ES-I3 (cell line): ENCODE results near the gene LGALS16.
"Not testable (repeated sequence)": the region's sequence is repeated elsewhere in the genome, so short reads cannot be mapped to it uniquely, and the experiment has no call there.

ENCODE experiments used
- H3K36me3 ChIP-seq: 2 replicates; pipeline ENCODE4 v1.6.1; 2013; ENCODE audit warnings: mild to moderate bottlenecking, low read length, control low read depth, moderate library complexity; ENCODE audit not compliant: insufficient read depth
- H3K4me1 ChIP-seq: 2 replicates; pipeline ENCODE4 v1.6.1; 2013; ENCODE audit warnings: mild to moderate bottlenecking, control low read depth, low read length; ENCODE audit not compliant: insufficient read depth
- H3K9ac ChIP-seq: 2 replicates; pipeline ENCODE4 v1.6.1; 2013; ENCODE audit warnings: low read depth, mild to moderate bottlenecking, low read length, moderate library complexity
- H3K9me3 ChIP-seq: 2 replicates; pipeline ENCODE4 v1.6.1; 2013; ENCODE audit warnings: mild to moderate bottlenecking, low read length, moderate library complexity; ENCODE audit not compliant: control insufficient read depth, insufficient read depth

The LGALS16 gene

GRCh38 chr19:39661565-39661964 lies 5.9 kb downstream of the LGALS16 start:
- Histone ChIP-seq H3K4me1 (no peaks in the 10 kb centered on the region), H3K36me3 (no peaks in the 10 kb centered on the region), H3K9ac (no peak overlapping the region), H3K9me3 (no peaks in the 10 kb centered on the region)

GRCh38 chr19:39669860-39670259 lies 14.1 kb downstream of the LGALS16 start:
- H3K9me3 ChIP-seq, H3K9ac ChIP-seq, H3K36me3 ChIP-seq: not testable (repeated sequence)
- peaks cover 13% of the 10 kb centered on the region; the same call in 1 of the 2 replicates for H3K4me1 ChIP-seq

- no peaks in the 10 kb centered on the region for H3K36me3 ChIP-seq
- peaks cover 13% of the 10 kb centered on the region; the same call in 1 of the 2 replicates for H3K4me1 ChIP-seq
- no peaks in the 10 kb centered on the region for H3K9me3 ChIP-seq
- no peak overlapping the region for H3K9ac ChIP-seq
Measured at GRCh38 chr19:39670998-39671397, 15.3 kb downstream of the LGALS16 start.

GRCh38 chr19:39671739-39672363 lies 16.1 kb downstream of the LGALS16 start:
- peaks cover 13% of the 10 kb centered on the region; the same call in 1 of the 2 replicates for H3K4me1 ChIP-seq
- H3K9ac ChIP-seq = no peak overlapping the region
- H3K36me3 ChIP-seq = no peaks in the 10 kb centered on the region
- no peaks in the 10 kb centered on the region for H3K9me3 ChIP-seq

- H3K4me1 ChIP-seq = peaks cover 13% of the 10 kb centered on the region; the same call in 1 of the 2 replicates
- H3K9ac ChIP-seq = no peak overlapping the region
- no peaks in the 10 kb centered on the region for H3K9me3 ChIP-seq
- no peaks in the 10 kb centered on the region for H3K36me3 ChIP-seq
Measured at GRCh38 chr19:39672473-39672872, 16.8 kb downstream of the LGALS16 start.

- not testable (repeated sequence) for H3K9me3 ChIP-seq, H3K9ac ChIP-seq, H3K36me3 ChIP-seq
- peaks cover 13% of the 10 kb centered on the region; the same call in 1 of the 2 replicates for H3K4me1 ChIP-seq
Measured at GRCh38 chr19:39673862-39674261, 18.1 kb downstream of the LGALS16 start.

GRCh38 chr19:39676004-39676403 lies 20.3 kb downstream of the LGALS16 start:
- no peak overlapping the region for H3K9ac ChIP-seq
- H3K9me3 ChIP-seq = no peaks in the 10 kb centered on the region
- H3K4me1 ChIP-seq = 0 out of 2 replicates have a peak, but pooled peaks cover 7% of the 10 kb centered on the region
- H3K36me3 ChIP-seq = no peaks in the 10 kb centered on the region

GRCh38 chr19:39677961-39678889 lies 22.5 kb downstream of the LGALS16 start:
- Histone ChIP-seq H3K9me3 (no peaks in the 10 kb centered on the region), H3K4me1 (no peaks in the 10 kb centered on the region), H3K36me3 (no peaks in the 10 kb centered on the region), H3K9ac (no peak overlapping the region)

- Histone ChIP-seq H3K4me1 (no peaks in the 10 kb centered on the region), H3K9me3 (no peaks in the 10 kb centered on the region), H3K36me3 (no peaks in the 10 kb centered on the region), H3K9ac (no peak overlapping the region)
Measured at GRCh38 chr19:39679056-39679790, 23.5 kb downstream of the LGALS16 start.

GRCh38 chr19:39679791-39680168 lies 24.1 kb downstream of the LGALS16 start:
- Histone ChIP-seq H3K9me3 (no peaks in the 10 kb centered on the region), H3K36me3 (no peaks in the 10 kb centered on the region), H3K9ac (no peak overlapping the region), H3K4me1 (no peaks in the 10 kb centered on the region)

GRCh38 chr19:39680593-39680992 lies 24.9 kb downstream of the LGALS16 start:
- Histone ChIP-seq H3K4me1 (no peaks in the 10 kb centered on the region), H3K9ac (no peak overlapping the region), H3K9me3 (no peaks in the 10 kb centered on the region), H3K36me3 (no peaks in the 10 kb centered on the region)

- Histone ChIP-seq H3K4me1 (no peaks in the 10 kb centered on the region), H3K9ac (no peak overlapping the region), H3K9me3 (no peaks in the 10 kb centered on the region), H3K36me3 (no peaks in the 10 kb centered on the region)
Measured at GRCh38 chr19:39681416-39681815, 25.7 kb downstream of the LGALS16 start.

- H3K36me3 ChIP-seq = no peaks in the 10 kb centered on the region
- H3K9me3 ChIP-seq = no peaks in the 10 kb centered on the region
- H3K9ac ChIP-seq = no peak overlapping the region
- H3K4me1 ChIP-seq = no peaks in the 10 kb centered on the region
Measured at GRCh38 chr19:39684267-39684666, 28.6 kb downstream of the LGALS16 start.

- no peaks in the 10 kb centered on the region for H3K36me3 ChIP-seq
- no peak overlapping the region for H3K9ac ChIP-seq
- no peaks in the 10 kb centered on the region for H3K9me3 ChIP-seq
- H3K4me1 ChIP-seq = no peaks in the 10 kb centered on the region
Measured at GRCh38 chr19:39686739-39687138, 31.0 kb downstream of the LGALS16 start.
